ENCODE data around the gene ZNF256. TPM values are rescaled to one million over a fixed set of nuclear protein-coding genes. Genes with fewer than 3 reads are reported as not detected.
A peak's percentile ranks its signal among the peaks of the same experiment; 100 is the strongest.

The ZNF256 gene
- 1.7 TPM for polyA plus RNA-seq (2012; ENCODE audit: insufficient read length, low read depth)

DNA sequence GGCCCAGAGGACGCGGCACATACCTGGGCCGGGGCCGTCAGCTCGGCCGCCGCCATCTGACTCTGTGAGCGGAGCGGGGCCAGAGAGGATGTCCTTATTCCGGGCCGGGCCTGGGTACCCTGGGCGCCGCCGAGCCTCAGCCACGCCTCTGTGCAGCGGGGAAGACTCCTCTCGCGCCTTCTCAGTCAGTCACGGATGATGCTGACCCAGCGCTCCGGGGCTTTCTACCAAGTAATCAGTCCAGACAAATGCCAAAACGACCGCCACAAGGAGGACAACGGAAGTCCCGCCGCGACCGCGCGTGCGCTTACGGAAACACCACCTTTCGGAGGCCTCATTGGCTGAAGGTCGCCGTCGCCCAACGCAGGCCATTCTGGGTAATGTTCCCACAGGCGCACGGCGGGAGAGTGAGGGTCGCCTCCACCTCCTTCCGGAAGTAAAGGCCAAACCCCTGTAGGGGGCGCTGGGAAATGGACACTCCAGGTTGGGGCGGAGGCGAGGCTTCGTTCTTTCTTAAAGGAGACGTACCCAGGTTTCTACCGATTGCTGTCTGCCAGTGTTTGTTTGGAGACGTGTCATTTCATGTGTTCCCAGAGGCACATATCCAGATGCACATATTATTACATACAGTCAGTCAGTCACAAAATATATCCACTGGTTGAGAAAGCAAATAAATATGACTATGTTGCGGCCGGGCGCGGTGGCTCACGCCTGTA, at the start of gene ZNF256:
Gene ZNF256, minus strand, starts transcription at position 288 of the 716 bp plus-strand sequence. Its CDS starts 232 bp downstream, at position 56.
- TF ChIP-seq POLR2AphosphoS5 (IDR thresholded peaks at IDR 0.05; ENCODE audit: low read depth, low read length), result peak; percentile 76
- TF ChIP-seq TAF1 (IDR thresholded peaks at IDR 0.05; ENCODE audit: borderline replicate concordance, insufficient read depth, low read length), result 0 out of 2 replicates have a peak, but pooled peaks have one; percentile 20
- TF ChIP-seq, protein P1, sequence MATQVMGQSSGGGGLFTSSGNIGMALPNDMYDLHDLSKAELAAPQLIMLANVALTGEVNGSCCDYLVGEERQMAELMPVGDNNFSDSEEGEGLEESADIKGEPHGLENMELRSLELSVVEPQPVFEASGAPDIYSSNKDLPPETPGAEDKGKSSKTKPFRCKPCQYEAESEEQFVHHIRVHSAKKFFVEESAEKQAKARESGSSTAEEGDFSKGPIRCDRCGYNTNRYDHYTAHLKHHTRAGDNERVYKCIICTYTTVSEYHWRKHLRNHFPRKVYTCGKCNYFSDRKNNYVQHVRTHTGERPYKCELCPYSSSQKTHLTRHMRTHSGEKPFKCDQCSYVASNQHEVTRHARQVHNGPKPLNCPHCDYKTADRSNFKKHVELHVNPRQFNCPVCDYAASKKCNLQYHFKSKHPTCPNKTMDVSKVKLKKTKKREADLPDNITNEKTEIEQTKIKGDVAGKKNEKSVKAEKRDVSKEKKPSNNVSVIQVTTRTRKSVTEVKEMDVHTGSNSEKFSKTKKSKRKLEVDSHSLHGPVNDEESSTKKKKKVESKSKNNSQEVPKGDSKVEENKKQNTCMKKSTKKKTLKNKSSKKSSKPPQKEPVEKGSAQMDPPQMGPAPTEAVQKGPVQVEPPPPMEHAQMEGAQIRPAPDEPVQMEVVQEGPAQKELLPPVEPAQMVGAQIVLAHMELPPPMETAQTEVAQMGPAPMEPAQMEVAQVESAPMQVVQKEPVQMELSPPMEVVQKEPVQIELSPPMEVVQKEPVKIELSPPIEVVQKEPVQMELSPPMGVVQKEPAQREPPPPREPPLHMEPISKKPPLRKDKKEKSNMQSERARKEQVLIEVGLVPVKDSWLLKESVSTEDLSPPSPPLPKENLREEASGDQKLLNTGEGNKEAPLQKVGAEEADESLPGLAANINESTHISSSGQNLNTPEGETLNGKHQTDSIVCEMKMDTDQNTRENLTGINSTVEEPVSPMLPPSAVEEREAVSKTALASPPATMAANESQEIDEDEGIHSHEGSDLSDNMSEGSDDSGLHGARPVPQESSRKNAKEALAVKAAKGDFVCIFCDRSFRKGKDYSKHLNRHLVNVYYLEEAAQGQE (IDR thresholded peaks at IDR 0.05; ENCODE audit: insufficient read depth in 1 of 2, low read depth in 2 of 2, low read length in 2 of 2), result no peak
- peak; percentile 63 for TF ChIP-seq FOXP2 (optimal IDR thresholded peaks at IDR 0.05; ENCODE audit: borderline replicate concordance, extremely low read depth, extremely low read length, insufficient read depth)

DNA sequence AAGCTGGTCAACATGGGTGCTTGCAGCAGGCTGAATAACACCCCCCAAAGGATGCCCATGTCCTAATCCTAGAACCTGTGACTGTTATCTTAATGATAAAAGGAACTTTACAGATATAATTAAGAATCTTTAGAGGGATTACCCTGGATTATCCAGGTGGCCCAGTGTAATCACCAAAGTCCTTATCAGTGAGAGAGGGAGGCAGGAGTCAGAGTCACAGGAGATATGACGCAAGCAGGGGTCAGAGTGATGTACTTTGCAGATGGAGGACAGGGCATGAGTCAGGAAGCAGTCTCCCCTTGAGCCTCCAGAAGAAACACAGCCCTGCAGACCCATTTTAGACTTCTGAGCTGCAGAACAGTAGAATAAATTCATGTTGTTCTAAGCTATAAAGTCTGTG, 45.3 kb upstream of the ZNF256 start:
- TF ChIP-seq, protein P1 (IDR thresholded peaks at IDR 0.05; ENCODE audit: insufficient read depth in 1 of 2, low read depth in 2 of 2, low read length in 2 of 2), result no peak
- TF ChIP-seq TAF1 (IDR thresholded peaks at IDR 0.05; ENCODE audit: borderline replicate concordance, insufficient read depth, low read length) (no peak), FOXP2 (optimal IDR thresholded peaks at IDR 0.05; ENCODE audit: borderline replicate concordance, extremely low read depth, extremely low read length, insufficient read depth) (no peak), POLR2AphosphoS5 (IDR thresholded peaks at IDR 0.05; ENCODE audit: low read depth, low read length) (no peak), SIN3A (IDR thresholded peaks at IDR 0.05; ENCODE audit: borderline replicate concordance, insufficient read depth, low read length) (no peak)

DNA sequence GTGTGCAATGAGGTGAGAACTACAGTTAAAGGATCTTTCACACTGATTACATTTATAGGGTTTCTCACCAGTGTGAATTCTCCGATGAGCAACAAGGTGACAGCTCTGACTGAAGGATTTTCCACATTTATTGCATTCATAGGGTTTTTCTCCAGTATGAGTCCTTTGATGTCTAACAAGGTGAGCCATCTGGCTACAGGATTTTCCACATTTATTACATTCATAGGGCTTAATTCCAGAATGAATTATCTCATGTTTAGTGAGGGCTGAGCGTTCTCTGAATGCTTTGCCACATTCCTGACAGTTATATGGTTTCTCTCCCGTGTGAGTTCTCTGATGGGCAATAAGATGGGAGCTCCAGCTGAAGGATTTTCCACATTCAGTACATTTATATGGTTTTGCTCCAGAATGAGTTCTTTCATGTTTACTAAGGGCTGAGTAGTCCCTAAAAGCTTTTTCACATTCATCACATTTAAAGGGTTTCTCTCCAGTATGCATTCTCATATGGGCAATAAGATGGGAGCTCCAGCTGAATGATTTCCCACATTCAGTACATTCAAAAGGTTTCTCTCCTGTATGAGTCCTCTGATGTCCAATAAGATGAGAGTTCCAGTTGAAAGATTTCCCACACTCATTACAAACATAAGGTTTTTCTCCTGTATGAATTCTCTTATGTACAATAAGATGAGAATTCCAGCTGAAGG, 31.2 kb upstream of the ZNF256 start:
- TF ChIP-seq SIN3A (IDR thresholded peaks at IDR 0.05; ENCODE audit: borderline replicate concordance, insufficient read depth, low read length), result no peak
- TF ChIP-seq TAF1 (IDR thresholded peaks at IDR 0.05; ENCODE audit: borderline replicate concordance, insufficient read depth, low read length), result no peak
- no peak for TF ChIP-seq POLR2AphosphoS5 (IDR thresholded peaks at IDR 0.05; ENCODE audit: low read depth, low read length)
- no peak for TF ChIP-seq FOXP2 (optimal IDR thresholded peaks at IDR 0.05; ENCODE audit: borderline replicate concordance, extremely low read depth, extremely low read length, insufficient read depth)
- TF ChIP-seq, protein P1 (IDR thresholded peaks at IDR 0.05; ENCODE audit: insufficient read depth in 1 of 2, low read depth in 2 of 2, low read length in 2 of 2), result no peak

DNA sequence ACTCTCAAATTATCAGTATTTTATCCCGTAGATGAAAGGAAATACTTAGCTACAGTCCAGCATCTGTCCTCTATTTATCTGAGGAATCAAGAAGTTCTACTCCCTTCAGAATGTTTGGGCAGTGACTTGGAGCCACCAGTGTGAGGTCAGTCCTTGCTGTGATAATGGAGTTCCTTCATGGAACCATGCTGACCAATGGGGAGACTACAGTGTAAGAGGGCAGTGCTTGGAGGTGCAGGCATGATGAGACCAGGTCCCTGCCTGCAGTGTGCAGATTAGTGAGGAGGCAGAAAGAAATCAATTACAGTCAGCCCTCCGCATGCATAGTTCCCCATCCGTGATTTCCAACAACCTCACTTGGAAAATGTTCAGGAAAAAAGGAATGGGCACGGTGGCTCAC, 26.9 kb upstream of the ZNF256 start, which contains the start of gene C19orf18:
Gene C19orf18, minus strand, starts transcription at position 101 of the 400 bp plus-strand sequence. CDS start 102 bp downstream, outside the sequence.
- TF ChIP-seq FOXP2 (optimal IDR thresholded peaks at IDR 0.05; ENCODE audit: borderline replicate concordance, extremely low read depth, extremely low read length, insufficient read depth) (no peak), TAF1 (IDR thresholded peaks at IDR 0.05; ENCODE audit: borderline replicate concordance, insufficient read depth, low read length) (no peak)
- TF ChIP-seq, protein P1 (IDR thresholded peaks at IDR 0.05; ENCODE audit: insufficient read depth in 1 of 2, low read depth in 2 of 2, low read length in 2 of 2), result no peak

Data from PFSK-1 (cell line).